Heart right ventricle (tissue), 16 donors: ENCODE results near the gene KBTBD4. TPM values are rescaled to one million over a fixed set of nuclear protein-coding genes. Genes with fewer than 3 reads are reported as not detected.
A peak's percentile ranks its signal among the peaks of the same experiment; 100 is the strongest.

Experiments used
- ATAC-seq, 8 donors: fragments of 200-7000 bp; cut with Tn5 transposase; one replicate each; pipeline ENCODE4 v1.9.1; 2020; ENCODE audit warnings: mild to moderate bottlenecking in 8 of 8, moderate library complexity in 8 of 8, moderate number of reproducible peaks in 1 of 8
- DNase-seq, 2 donors: peaks; one replicate each; pipeline ENCODE4 v3.0.0-alpha.2; 2020
- H3K27ac ChIP-seq, 10 donors: fragments of 200-600 bp; sonication (generic) in 2 of 10; one replicate each; pipeline versions ENCODE4 v1.5.0 to v1.8.0; 2020 to 2022; ENCODE audit warnings: mild to moderate bottlenecking in 3 of 10
- H3K27me3 ChIP-seq, 7 donors: fragments of 200-600 bp; one replicate each; pipeline ENCODE4 v1.8.0; 2021 to 2022; ENCODE audit warnings: mild to moderate bottlenecking in 2 of 7
- H3K36me3 ChIP-seq, 9 donors: fragments of 200-600 bp; sonication (generic) in 1 of 9; one replicate each; pipeline versions ENCODE4 v1.5.0 to v1.8.0; 2020 to 2022; ENCODE audit warnings: mild to moderate bottlenecking in 2 of 9
- H3K4me1 ChIP-seq, 9 donors: fragments of 200-600 bp; sonication (generic) in 1 of 9; one replicate each; pipeline versions ENCODE4 v1.5.0 to v1.8.0; 2020 to 2022; ENCODE audit warnings: mild to moderate bottlenecking in 4 of 9
- H3K4me3 ChIP-seq, 10 donors: fragments of 200-600 bp; sonication (generic) in 2 of 10; one replicate each; pipeline versions ENCODE4 v1.5.0 to v1.8.0; 2020 to 2022; ENCODE audit warnings: mild to moderate bottlenecking in 7 of 10, moderate library complexity in 2 of 10
- H3K9me3 ChIP-seq, 11 donors: fragments of 200-600 bp in 10 of 11; sonication (generic) in 2 of 11; one replicate each; pipeline versions ENCODE4 v1.5.0 to v1.8.0; 2013 to 2022; ENCODE audit warnings: mild to moderate bottlenecking in 2 of 11, control low read depth in 1 of 11, moderate library complexity in 1 of 11
- CTCF ChIP-seq, 9 donors: fragments of 200-600 bp; sonication (generic) in 2 of 9; IDR thresholded peaks; one replicate each; pipeline versions ENCODE4 v1.5.0 to v1.8.0; 2021 to 2022; ENCODE audit warnings: antibody characterized with exemption in 9 of 9, mild to moderate bottlenecking in 5 of 9, moderate library complexity in 1 of 9
- WGBS, 2 donors: extraction: QIAGEN DNeasy Blood & Tissue Kit; methylation state at CpG; one replicate each; pipeline ENCODE4 v1.1.7; 2013; ENCODE audit warnings: inconsistent platforms in 1 of 2; 5-methylcytosine and 5-hydroxymethylcytosine counted together
- intact Hi-C, 10 donors: fragments of 100-400 bp; cut with DNase I; formaldehyde crosslinking; loops; one replicate each; pipeline versions ENCODE4 v1.11.1 to v1.14.2; 2022
- polyA plus RNA-seq, 2 donors: library from polyadenylated mRNA; stranded (reverse); fragments of 200-250 nt; gene quantifications; one replicate each; pipeline ENCODE4 v1.2.3, GENCODE V29; 2013
- total RNA-seq, 10 donors: library from RNA; stranded (reverse); fragmentation: NEBNext Ultra II Directional in 3 of 10; extraction: Animal tissue kit (Norgen Biotek cat#: 25700) in 3 of 10; gene quantifications; one replicate each; pipeline versions ENCODE4 v1.2.1 to v1.2.4, GENCODE V29; 2021 to 2023
- donor health status: Arrhythmogenic right ventricular cardiomyopathy.
- donor health status: ischemic (EF 13 %, LVEDD 7.1; RV severe dilation, severe dysfunction).
- donor health status: healthy with polysubstance abuse.
- donor health status: DM: no; HTN: yes; CAD: no.
- donor health status: DM: no; HTN: no; CAD: no.
- donor health status: ischemic (EF 25% LVEDD 6.9; RV normal size, moderate dysfunction).
- donor health status: ischemic (EF 25% LVEDD 5.7; RV mildly dilated, moderate dysfunction).
- donor health status: healthy.
- donor health status: DM: yes; HTN: yes; CAD: no.
- donor health status: Ischemic cardiomyopathy.
- donor health status: ischemic (EF 35%, LVEDD 5.7; RV mildly dilated, moderate dysfunction).
- donor health status: nonischemic (EF 11% LVEDD 7.7; RV severe dilation, severe dysfunction).
- donor health status: DM: yes; HTN: yes; CAD: no.
- donor health status: PGD.
- donor health status: ischemic (EF 29% LVEDD 5.4; RV normal size, mild dysfunction).
- donor health status: nonischemic (EF 23%, LVEDD 6.1; RV moderate dilation, normal function).

The KBTBD4 gene
- total and polyA plus RNA-seq, 12 donors = 3.1 to 21.0 (median 16.0) TPM

- H3K27me3 ChIP-seq = no peaks in the 10 kb centered on the region
- intact Hi-C loops = loop anchor here in 2 of 10 donors (10.0 kb wide), 2 partner anchors 146 to 736 kb away; no protein-coding TSS in a partner anchor
- peaks cover 0 to 11% (median 0%) of the 10 kb centered on the region in 9 donors for H3K4me1 ChIP-seq
- H3K9me3 ChIP-seq = no peaks in the 10 kb centered on the region
- TF ChIP-seq CTCF (IDR thresholded peaks at IDR 0.05) = no peak
- 81 to 86% methylated on average over 2 of the region's 2 CpGs for WGBS, 2 donors
- H3K36me3 ChIP-seq = peaks cover 0 to 100% (median 27%) of the 10 kb centered on the region in 9 donors
- no peak for ATAC-seq
- H3K27ac ChIP-seq = no peak overlapping the region
- no peak for DNase-seq
- H3K4me3 ChIP-seq = no peak overlapping the region
Observed at GRCh38 chr11:47620836-47621378, 42.1 kb upstream of the KBTBD4 start.

GRCh38 chr11:47617417-47617809 is 38.6 kb upstream of the KBTBD4 start:
- Histone ChIP-seq H3K9me3 (no peaks in the 10 kb centered on the region), H3K36me3 (peaks cover 0 to 69% (median 10%) of the 10 kb centered on the region in 9 donors), H3K27ac (peak overlapping the region in 1 of 10 donors; percentile 37), H3K27me3 (no peaks in the 10 kb centered on the region), H3K4me3 (no peak overlapping the region), H3K4me1 (peaks cover 0 to 11% (median 0%) of the 10 kb centered on the region in 9 donors)
- intact Hi-C loops = loop anchor here in 4 of 10 donors (5.0 to 10.0 kb wide), 4 partner anchors 123 to 245 kb away; partner anchors contain the start of gene SPI1 (in 2 of the 4)
- ATAC-seq (peak in 2 of 8 donors; percentile 7 to 9), DNase-seq (no peak)
- no peak for TF ChIP-seq CTCF (IDR thresholded peaks at IDR 0.05)
- WGBS, 2 donors = 50 to 53% methylated on average over 3 of the region's 3 CpGs

DNA sequence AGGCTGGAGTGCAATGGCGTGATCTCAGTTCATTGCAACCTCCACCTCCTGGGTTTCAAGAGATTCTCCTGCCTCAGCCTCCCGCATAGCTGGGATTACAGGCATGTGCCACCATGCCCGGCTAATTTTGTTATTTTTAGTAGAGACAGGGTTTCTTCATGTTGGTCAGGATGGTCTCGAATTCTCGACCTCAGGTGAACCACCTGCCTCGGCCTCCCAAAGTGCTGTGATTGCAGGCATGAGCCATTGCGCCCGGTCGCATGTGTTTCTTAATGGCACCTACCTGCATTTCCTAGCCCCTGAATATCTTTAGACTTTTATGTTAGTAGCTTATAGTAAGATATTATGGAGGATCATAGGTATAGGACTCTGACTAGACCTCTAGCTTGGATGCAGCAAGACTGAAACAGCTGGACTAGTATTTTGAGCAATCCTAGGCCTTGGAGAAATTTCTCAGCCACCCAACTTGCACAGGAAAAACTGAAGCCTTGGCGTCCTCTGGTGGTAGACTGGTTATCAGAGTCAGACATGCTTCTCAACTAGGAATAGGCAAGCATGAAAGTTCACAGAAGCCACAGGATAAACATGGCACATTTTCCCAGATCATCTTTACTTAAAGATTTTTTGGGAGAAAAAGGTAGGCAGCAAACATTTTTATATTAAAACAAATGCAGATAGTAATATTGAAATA is 38.1 kb upstream of the KBTBD4 start:
- WGBS, 2 donors = 85 to 86% methylated on average over 10 of the region's 10 CpGs
- Histone ChIP-seq H3K4me3 (no peak overlapping the region), H3K36me3 (peaks cover 0 to 64% (median 5%) of the 10 kb centered on the region in 9 donors), H3K27me3 (no peaks in the 10 kb centered on the region), H3K27ac (peak overlapping the region in 1 of 10 donors; percentile 37), H3K9me3 (no peaks in the 10 kb centered on the region), H3K4me1 (peaks cover 0 to 11% (median 0%) of the 10 kb centered on the region in 9 donors)
- intact Hi-C loops = loop anchor here in 4 of 10 donors (5.0 to 10.0 kb wide), 4 partner anchors 122 to 245 kb away; partner anchors contain the start of gene SPI1 (in 2 of the 4)
- DNase-seq (peak in 1 of 2 donors; percentile 66), ATAC-seq (peak; percentile 59 to 90 (median 82))
- peak; percentile 46 to 82 (median 76) for TF ChIP-seq CTCF (IDR thresholded peaks at IDR 0.05)

- H3K9me3 ChIP-seq = no peaks in the 10 kb centered on the region
- intact Hi-C loops = loop anchor here in 4 of 10 donors (5.0 to 10.0 kb wide), 4 partner anchors 120 to 243 kb away; partner anchors contain the start of gene SPI1 (in 2 of the 4)
Observed at GRCh38 chr11:47615249-47615648, 36.5 kb upstream of the KBTBD4 start.

More at GRCh38 chr11:47615249-47615648, 36.5 kb upstream of the KBTBD4 start:
- Histone ChIP-seq H3K36me3 (peaks cover 0 to 57% (median 6%) of the 10 kb centered on the region in 9 donors), H3K27ac (no peak overlapping the region), H3K4me3 (no peak overlapping the region), H3K27me3 (no peaks in the 10 kb centered on the region), H3K4me1 (peaks cover 0 to 18% (median 6%) of the 10 kb centered on the region in 9 donors)
- TF ChIP-seq CTCF (IDR thresholded peaks at IDR 0.05) = no peak
- ATAC-seq (no peak), DNase-seq (no peak)
